Upper lobe of right lung (tissue), 1 donor: Measurements from ENCODE around the gene DDX54. TPM values are rescaled to one million over a fixed set of nuclear protein-coding genes. Genes with fewer than 3 reads are reported as not detected.

Source experiments
- ATAC-seq: fragments of 200-7000 bp; cut with Tn5 transposase; one replicate; pipeline ENCODE4 v1.9.1; 2020; ENCODE audit warnings: mild to moderate bottlenecking, moderate library complexity
- DNase-seq: peaks from one replicate; pipeline ENCODE4 v3.0.0-alpha.2; 2020
- H3K27ac ChIP-seq: fragments of 200-600 bp; one replicate; pipeline ENCODE4 v1.8.0; 2022
- H3K27me3 ChIP-seq: fragments of 200-600 bp; one replicate; pipeline ENCODE4 v1.8.0; 2022; ENCODE audit warnings: mild to moderate bottlenecking
- H3K36me3 ChIP-seq: fragments of 200-600 bp; one replicate; pipeline ENCODE4 v1.8.0; 2022
- H3K4me1 ChIP-seq: fragments of 200-600 bp; one replicate; pipeline ENCODE4 v1.8.0; 2022
- H3K4me3 ChIP-seq: fragments of 200-600 bp; one replicate; pipeline ENCODE4 v1.8.0; 2022; ENCODE audit warnings: mild to moderate bottlenecking
- H3K9me3 ChIP-seq: fragments of 200-600 bp; one replicate; pipeline ENCODE4 v1.8.0; 2022
- intact Hi-C: fragments of 100-400 bp; cut with DNase I; formaldehyde crosslinking; loops from one replicate; pipeline ENCODE4 v1.11.0; 2022
- total RNA-seq: library from RNA; stranded (reverse); fragmentation: NEBNext Ultra II Directional; extraction: Animal tissue kit (Norgen Biotek cat#: 25700); gene quantifications from one replicate; pipeline ENCODE4 v1.2.1, GENCODE V29; 2021
- TF ChIP-seq, protein P1 (sequence below): fragments of 200-600 bp; IDR thresholded peaks from one replicate; pipeline ENCODE4 v1.8.0; 2022; ENCODE audit warnings: antibody characterized with exemption
- donor health status: DM: no; HTN: yes; CAD: no; lungs with severe emphysema.

The DDX54 gene
- total RNA-seq, 1 donor from 2014 or later: 55.8 TPM

DNA sequence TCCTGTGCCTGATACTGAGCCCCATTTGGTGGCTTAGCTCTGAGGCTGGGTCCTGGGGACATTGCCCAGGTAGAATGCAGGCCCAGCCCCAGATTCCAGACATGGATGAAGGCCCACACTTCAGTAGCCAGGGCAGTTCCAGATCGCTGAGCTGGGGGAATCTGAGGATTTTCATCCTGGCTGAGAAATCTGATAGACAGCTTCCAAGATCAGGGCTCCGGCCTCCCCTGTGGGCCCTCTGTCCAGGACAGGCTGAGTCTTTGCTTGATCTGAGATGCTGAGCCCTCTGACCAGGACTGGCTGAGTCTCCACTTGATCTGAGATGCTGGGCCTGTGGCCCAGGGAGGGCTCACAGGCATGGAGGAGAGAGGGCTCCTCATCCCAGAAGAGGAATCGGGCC is 46.5 kb downstream of the DDX54 start:
- TF ChIP-seq, protein P1, sequence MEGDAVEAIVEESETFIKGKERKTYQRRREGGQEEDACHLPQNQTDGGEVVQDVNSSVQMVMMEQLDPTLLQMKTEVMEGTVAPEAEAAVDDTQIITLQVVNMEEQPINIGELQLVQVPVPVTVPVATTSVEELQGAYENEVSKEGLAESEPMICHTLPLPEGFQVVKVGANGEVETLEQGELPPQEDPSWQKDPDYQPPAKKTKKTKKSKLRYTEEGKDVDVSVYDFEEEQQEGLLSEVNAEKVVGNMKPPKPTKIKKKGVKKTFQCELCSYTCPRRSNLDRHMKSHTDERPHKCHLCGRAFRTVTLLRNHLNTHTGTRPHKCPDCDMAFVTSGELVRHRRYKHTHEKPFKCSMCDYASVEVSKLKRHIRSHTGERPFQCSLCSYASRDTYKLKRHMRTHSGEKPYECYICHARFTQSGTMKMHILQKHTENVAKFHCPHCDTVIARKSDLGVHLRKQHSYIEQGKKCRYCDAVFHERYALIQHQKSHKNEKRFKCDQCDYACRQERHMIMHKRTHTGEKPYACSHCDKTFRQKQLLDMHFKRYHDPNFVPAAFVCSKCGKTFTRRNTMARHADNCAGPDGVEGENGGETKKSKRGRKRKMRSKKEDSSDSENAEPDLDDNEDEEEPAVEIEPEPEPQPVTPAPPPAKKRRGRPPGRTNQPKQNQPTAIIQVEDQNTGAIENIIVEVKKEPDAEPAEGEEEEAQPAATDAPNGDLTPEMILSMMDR: no peak
- intact Hi-C loops: no loop called here
- DNase-seq (no peak), ATAC-seq (no peak)
- H3K36me3 ChIP-seq: no peaks in the 10 kb centered on the region
- H3K27ac ChIP-seq: no peak overlapping the region
- H3K27me3 ChIP-seq: peaks cover 21% of the 10 kb centered on the region
- no peaks in the 10 kb centered on the region for H3K9me3 ChIP-seq
- H3K4me1 ChIP-seq: no peaks in the 10 kb centered on the region
- no peak overlapping the region for H3K4me3 ChIP-seq

DNA sequence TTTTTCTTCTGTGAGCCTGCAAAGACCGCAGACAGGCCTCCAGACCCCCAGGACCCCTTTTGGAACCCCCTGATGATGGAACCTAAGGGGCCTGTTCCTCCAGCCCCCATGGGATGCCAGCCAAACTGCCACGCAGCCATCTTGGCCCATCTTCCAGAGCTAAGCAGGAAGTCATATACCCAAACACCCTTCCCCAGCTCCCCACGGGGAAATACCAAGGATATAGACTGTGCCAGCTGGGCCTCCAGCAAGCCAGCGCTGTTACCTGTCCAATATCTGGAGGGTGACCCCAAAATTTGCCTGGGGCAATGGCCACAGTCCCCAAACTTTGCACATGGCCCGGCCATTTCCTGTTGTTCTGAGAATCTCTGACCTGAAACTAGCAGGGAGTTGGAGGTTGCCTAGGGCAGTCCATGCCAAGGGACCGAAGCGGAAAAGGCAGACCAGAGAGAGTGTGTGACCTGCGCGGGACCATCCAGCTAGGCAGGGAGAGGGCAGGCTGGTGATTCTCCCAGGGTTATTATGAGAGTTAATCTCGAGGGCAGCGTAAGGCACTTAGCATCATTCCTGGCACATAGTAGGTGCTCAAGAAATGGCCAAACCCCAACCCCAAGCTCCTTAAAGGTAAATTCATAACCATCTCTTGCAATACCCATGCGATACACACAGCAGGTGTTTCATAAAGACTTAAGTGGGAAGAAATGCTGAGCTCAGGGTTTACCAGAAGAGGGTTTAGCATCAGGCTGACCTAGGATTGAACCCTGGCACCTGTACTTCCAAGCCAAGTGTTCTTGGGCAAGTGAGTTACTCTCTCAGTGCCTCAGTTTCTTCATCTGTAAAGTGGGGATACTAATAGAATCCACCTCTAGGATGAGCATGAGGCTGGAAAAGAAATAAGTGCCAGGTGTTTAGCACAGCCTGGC is 47.2 kb downstream of the DDX54 start:
- intact Hi-C loops: no loop called here
- TF ChIP-seq, protein P1: no peak
- no peak overlapping the region for H3K4me3 ChIP-seq
- H3K27ac ChIP-seq: no peak overlapping the region
- H3K4me1 ChIP-seq: no peaks in the 10 kb centered on the region
- no peak for ATAC-seq
- no peak for DNase-seq
- no peaks in the 10 kb centered on the region for H3K36me3 ChIP-seq
- H3K27me3 ChIP-seq: peaks cover 21% of the 10 kb centered on the region
- no peaks in the 10 kb centered on the region for H3K9me3 ChIP-seq

DNA sequence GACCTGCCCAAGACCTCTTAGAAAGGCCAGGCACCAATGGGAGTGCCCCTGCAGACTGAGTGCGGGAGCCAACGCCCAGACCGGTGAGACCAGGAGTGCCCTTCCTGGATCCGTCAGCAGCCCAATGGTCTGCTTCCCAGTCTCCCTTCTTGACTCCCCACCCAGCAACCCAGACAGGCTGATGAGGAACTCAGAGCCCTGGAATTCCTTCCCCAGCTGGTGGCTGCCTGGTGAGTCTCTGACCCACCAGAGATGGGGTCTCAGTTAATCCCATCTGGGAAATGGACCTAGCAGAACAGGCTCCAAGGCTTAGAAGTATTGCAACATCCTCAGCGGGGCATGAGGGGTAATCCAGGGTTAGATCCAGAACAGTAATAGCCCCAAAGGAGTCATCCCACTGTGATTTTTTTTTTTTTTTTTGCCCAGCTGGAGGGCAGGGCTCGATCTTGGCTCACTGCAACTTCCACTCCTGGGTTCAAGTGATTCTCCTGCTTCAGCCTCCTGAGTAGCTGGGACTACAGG is 48.2 kb downstream of the DDX54 start:
- ATAC-seq (no peak), DNase-seq (no peak)
- no peaks in the 10 kb centered on the region for H3K9me3 ChIP-seq
- H3K27ac ChIP-seq: no peak overlapping the region
- H3K4me3 ChIP-seq: no peak overlapping the region
- H3K4me1 ChIP-seq: no peaks in the 10 kb centered on the region
- intact Hi-C loops: no loop called here
- no peaks in the 10 kb centered on the region for H3K36me3 ChIP-seq
- peaks cover 21% of the 10 kb centered on the region for H3K27me3 ChIP-seq
- TF ChIP-seq, protein P1: no peak

DNA sequence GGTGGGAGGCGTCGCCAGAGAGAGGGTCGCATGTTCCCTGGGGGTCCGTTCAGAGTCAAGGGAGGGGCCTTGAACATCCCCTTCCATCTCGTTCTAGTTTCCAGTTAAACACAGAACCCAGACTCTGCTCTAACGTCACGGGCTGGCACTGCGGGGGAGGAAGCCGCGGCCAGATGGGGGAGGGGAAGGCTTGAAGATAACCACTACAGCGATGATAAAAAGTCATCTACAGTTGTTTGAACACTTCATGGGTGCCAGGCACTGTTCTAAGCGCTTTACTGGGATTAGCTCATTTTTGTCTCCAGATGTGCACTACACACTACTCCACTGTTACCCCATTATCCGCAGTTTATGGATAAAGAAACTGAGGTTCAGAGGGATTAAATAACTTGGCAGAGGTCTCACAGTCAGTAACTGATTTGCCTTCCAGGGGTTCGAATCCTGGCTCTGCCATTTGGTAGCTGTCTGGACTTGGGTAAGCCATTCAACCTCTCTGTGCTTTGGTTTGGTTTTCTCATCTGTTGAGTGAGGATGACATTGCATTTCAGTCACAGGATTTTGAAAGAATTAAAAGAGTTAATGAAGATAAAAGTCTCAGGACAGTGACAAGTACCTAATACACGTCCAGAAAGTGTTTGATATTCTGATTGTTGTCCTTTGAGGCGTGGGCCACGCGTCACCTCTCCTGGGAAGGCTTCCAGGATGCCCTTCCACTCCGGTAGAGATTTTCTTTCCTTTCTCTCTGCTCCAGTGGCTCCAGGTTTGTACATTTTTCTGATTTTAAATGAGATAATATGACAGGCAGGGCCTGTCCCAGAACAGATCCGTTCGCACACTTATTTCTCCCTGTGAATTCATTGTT is 48.9 kb downstream of the DDX54 start:
- no peak overlapping the region for H3K4me3 ChIP-seq

More for the DNA sequence above, 48.9 kb downstream of the DDX54 start:
- ATAC-seq: peak; percentile 40
- DNase-seq: no peak
- no peaks in the 10 kb centered on the region for H3K9me3 ChIP-seq
- H3K4me1 ChIP-seq: no peaks in the 10 kb centered on the region
- intact Hi-C loops: no loop called here
- no peaks in the 10 kb centered on the region for H3K36me3 ChIP-seq
- no peak overlapping the region for H3K27ac ChIP-seq
- H3K27me3 ChIP-seq: peaks cover 21% of the 10 kb centered on the region
- TF ChIP-seq, protein P1: no peak
